BLaER1 (cell line): ENCODE data around the gene RRM2.

ENCODE experiments used
- H3K27ac ChIP-seq: shearing (Covaris generic); formaldehyde crosslinking; 2 replicates; pipeline ENCODE4 v1.8.1; 2022
- H3K27me3 ChIP-seq: shearing (Covaris generic); formaldehyde crosslinking; 2 replicates; pipeline ENCODE4 v1.8.1; 2022
- H3K36me3 ChIP-seq: shearing (Covaris generic); formaldehyde crosslinking; 2 replicates; pipeline ENCODE4 v1.8.1; 2022
- H3K4me1 ChIP-seq: shearing (Covaris generic); formaldehyde crosslinking; 2 replicates; pipeline ENCODE4 v1.8.1; 2022
- H3K4me2 ChIP-seq: shearing (Covaris generic); formaldehyde crosslinking; 2 replicates; pipeline ENCODE4 v1.8.1; 2022
- H3K4me3 ChIP-seq: shearing (Covaris generic); formaldehyde crosslinking; 2 replicates; pipeline ENCODE4 v1.8.1; 2022
- H3K9ac ChIP-seq: shearing (Covaris generic); formaldehyde crosslinking; 2 replicates; pipeline ENCODE4 v1.8.1; 2022
- H3K9me3 ChIP-seq: shearing (Covaris generic); formaldehyde crosslinking; 2 replicates; pipeline ENCODE4 v1.8.1; 2022
- H4K20me1 ChIP-seq: shearing (Covaris generic); formaldehyde crosslinking; 2 replicates; pipeline ENCODE4 v1.8.1; 2022
- Cebpa-rat ChIP-seq: shearing (Covaris generic); IDR thresholded peaks from 2 replicates; pipeline ENCODE4 v1.8.1; 2022

The RRM2 gene

DNA sequence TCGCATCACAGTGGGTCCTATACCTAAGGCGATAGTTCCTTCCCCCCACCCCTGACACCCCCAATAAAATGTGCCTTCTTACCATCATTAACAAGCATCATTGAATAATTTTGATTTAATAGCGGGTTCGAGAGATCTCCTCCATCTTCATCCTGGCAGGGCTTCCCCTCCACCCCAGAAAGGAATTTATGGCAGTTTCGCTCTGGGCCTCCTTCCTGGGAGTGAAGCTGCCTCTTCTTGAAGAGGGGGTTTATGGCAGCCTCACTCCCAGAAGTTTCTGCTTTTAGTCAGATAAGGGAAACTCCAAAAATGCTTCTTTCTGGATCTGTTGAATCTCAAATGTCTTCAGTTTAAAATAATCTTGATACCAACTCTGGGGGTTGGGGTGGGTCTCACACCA lies 45.7 kb downstream of the RRM2 start:
- no peak for TF ChIP-seq Cebpa-rat
- H3K9ac ChIP-seq, result no peak overlapping the region
- H3K36me3 ChIP-seq, result peaks cover 92% of the 10 kb centered on the region
- H3K9me3 ChIP-seq, result no peaks in the 10 kb centered on the region
- peaks cover 17% of the 10 kb centered on the region for H3K4me1 ChIP-seq
- H3K4me3 ChIP-seq, result no peak overlapping the region
- no peak overlapping the region for H3K4me2 ChIP-seq
- no peaks in the 10 kb centered on the region for H3K27me3 ChIP-seq
- no peak overlapping the region for H3K27ac ChIP-seq
- no peaks in the 10 kb centered on the region for H4K20me1 ChIP-seq

GRCh38 chr2:10169053-10169578 lies 46.6 kb downstream of the RRM2 start:
- peaks cover 8% of the 10 kb centered on the region for H3K4me1 ChIP-seq
- H3K36me3 ChIP-seq, result peaks cover 93% of the 10 kb centered on the region
- H3K9me3 ChIP-seq, result no peaks in the 10 kb centered on the region
- no peaks in the 10 kb centered on the region for H3K27me3 ChIP-seq
- H3K4me2 ChIP-seq, result no peak overlapping the region
- H3K4me3 ChIP-seq, result no peak overlapping the region
- H3K9ac ChIP-seq, result no peak overlapping the region
- TF ChIP-seq Cebpa-rat, result no peak
- no peaks in the 10 kb centered on the region for H4K20me1 ChIP-seq
- H3K27ac ChIP-seq, result no peak overlapping the region

DNA sequence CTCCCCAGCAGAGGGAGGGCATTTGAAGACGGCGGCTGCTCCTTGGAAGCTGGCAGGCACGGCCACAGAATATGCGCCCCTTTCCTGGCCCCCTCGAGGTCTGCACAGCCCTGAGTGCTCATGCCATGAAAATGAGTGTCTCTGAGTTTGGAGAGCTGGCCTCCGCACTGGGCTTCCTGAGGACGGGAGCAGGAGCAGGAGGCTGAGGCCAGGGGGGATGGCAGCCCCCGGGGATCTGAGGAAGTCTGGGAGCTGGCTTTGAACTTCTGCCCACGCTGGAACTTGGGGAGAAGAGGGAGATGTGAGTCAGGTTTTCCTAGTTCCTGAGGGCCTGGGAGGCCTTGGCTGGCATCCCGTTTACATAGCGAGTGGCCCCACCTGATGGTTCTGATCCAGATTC lies 47.0 kb downstream of the RRM2 start:
- Histone ChIP-seq H3K9ac (no peak overlapping the region), H3K27ac (no peak overlapping the region), H3K4me2 (no peak overlapping the region), H3K4me1 (peaks cover 3% of the 10 kb centered on the region), H3K36me3 (peaks cover 93% of the 10 kb centered on the region), H3K9me3 (no peaks in the 10 kb centered on the region), H4K20me1 (no peaks in the 10 kb centered on the region), H3K27me3 (no peaks in the 10 kb centered on the region), H3K4me3 (no peak overlapping the region)
- TF ChIP-seq Cebpa-rat, result no peak

DNA sequence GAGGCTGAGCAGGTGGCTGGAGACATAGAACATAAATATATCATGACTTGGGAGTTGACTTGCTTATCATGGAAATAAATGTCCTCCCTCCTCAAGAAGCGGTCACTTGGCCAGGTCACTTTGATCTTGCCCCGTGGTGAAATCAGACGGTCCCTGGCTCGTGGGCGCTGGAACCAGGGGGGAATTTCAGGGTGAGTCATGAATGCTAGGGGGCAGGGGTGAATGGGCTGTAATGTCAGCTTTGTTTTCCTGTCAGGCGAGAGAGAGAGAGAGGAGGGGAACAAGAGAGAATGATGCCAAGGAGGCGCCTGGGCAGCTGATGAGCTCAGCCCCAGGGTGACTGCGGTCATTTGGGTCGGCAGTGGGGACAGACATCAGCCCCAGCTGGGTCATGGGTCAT lies 47.7 kb downstream of the RRM2 start:
- H3K9ac ChIP-seq, result no peak overlapping the region
- no peaks in the 10 kb centered on the region for H3K9me3 ChIP-seq
- H4K20me1 ChIP-seq, result no peaks in the 10 kb centered on the region
- peaks cover 91% of the 10 kb centered on the region for H3K36me3 ChIP-seq
- TF ChIP-seq Cebpa-rat, result no peak
- no peak overlapping the region for H3K4me3 ChIP-seq
- H3K4me2 ChIP-seq, result no peak overlapping the region
- no peak overlapping the region for H3K27ac ChIP-seq
- H3K27me3 ChIP-seq, result no peaks in the 10 kb centered on the region
- H3K4me1 ChIP-seq, result no peaks in the 10 kb centered on the region

GRCh38 chr2:10171006-10171800 lies 48.7 kb downstream of the RRM2 start:
- Histone ChIP-seq H4K20me1 (no peaks in the 10 kb centered on the region), H3K9ac (no peak overlapping the region), H3K4me1 (no peaks in the 10 kb centered on the region), H3K36me3 (peaks cover 90% of the 10 kb centered on the region), H3K9me3 (no peaks in the 10 kb centered on the region), H3K27ac (no peak overlapping the region), H3K27me3 (no peaks in the 10 kb centered on the region), H3K4me3 (no peak overlapping the region), H3K4me2 (no peak overlapping the region)
- TF ChIP-seq Cebpa-rat, result no peak

GRCh38 chr2:10172033-10172871 lies 49.7 kb downstream of the RRM2 start:
- Histone ChIP-seq H3K4me1 (no peaks in the 10 kb centered on the region), H3K4me3 (no peak overlapping the region), H3K27me3 (no peaks in the 10 kb centered on the region), H3K4me2 (no peak overlapping the region), H3K9me3 (no peaks in the 10 kb centered on the region), H3K9ac (no peak overlapping the region), H4K20me1 (no peaks in the 10 kb centered on the region), H3K36me3 (peaks cover 91% of the 10 kb centered on the region), H3K27ac (no peak overlapping the region)
- TF ChIP-seq Cebpa-rat, result no peak

DNA sequence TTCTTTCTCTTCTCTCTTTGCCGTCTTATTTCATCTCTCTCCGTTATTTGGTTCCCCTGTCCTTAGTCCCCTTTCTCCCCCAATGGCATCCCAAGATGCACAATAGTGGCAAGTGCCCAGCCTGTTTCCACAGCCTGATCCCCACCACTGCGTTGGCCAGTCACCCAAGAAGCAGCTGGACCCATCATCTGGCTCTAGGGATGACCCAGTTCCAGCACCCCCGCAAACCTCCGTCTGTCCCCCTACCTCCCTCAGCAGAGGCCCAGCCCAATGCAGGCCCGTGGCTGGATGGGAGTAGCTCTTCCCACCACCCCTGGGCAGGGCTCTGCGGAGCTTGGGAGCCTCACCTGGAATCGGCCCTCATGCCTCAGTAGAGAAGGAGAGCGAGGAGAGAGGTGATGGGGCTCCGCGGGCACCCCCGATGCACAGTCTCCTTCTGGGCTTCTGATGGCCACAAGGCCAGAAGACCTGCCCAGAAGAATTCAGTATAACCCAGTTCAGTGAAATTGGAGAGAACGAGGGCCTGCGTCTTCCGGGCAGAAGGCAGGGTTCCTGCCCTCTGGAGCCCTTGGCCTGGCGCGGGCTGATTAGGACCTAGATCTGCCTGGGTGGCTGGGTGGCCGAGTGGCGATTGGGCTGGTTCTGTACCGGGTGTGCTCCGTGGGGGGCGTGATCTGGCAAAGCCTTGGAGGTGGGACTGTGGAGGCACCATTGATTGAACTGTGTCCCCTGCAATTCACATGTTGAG lies 50.9 kb downstream of the RRM2 start:
- peaks cover 87% of the 10 kb centered on the region for H3K36me3 ChIP-seq
- H4K20me1 ChIP-seq, result no peaks in the 10 kb centered on the region

DNA sequence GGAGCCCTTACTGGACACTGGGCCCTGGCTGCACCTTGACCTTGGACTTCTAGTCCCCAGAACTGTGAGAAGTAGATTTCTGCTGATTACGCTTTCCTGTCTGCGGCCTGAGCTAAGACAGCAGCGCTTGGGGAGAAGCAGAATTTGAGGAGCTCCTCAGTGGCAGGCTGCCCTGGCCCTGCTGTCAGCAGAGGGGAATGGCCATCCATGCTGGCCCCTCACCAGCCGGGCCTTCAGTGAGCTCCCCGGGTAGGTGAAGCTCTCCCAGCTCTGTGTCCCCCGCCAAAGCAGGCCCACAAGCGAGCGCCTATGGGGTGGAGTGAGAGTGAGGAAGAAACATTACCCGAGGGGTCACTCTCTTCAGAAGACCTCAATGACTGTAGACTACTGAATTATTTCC lies 51.6 kb downstream of the RRM2 start:
- Histone ChIP-seq H3K36me3 (peaks cover 89% of the 10 kb centered on the region), H3K4me3 (no peak overlapping the region), H3K27me3 (no peaks in the 10 kb centered on the region), H3K9me3 (no peaks in the 10 kb centered on the region), H4K20me1 (no peaks in the 10 kb centered on the region), H3K4me1 (no peaks in the 10 kb centered on the region), H3K9ac (no peak overlapping the region), H3K4me2 (no peak overlapping the region), H3K27ac (no peak overlapping the region)
- TF ChIP-seq Cebpa-rat, result no peak

More for the DNA sequence above, 50.9 kb downstream of the RRM2 start:
- TF ChIP-seq Cebpa-rat, result no peak
- H3K9ac ChIP-seq, result no peak overlapping the region
- H3K9me3 ChIP-seq, result no peaks in the 10 kb centered on the region
- no peaks in the 10 kb centered on the region for H3K27me3 ChIP-seq
- no peak overlapping the region for H3K4me2 ChIP-seq
- no peak overlapping the region for H3K27ac ChIP-seq
- no peak overlapping the region for H3K4me3 ChIP-seq
- no peaks in the 10 kb centered on the region for H3K4me1 ChIP-seq

- TF ChIP-seq Cebpa-rat, result no peak
- H4K20me1 ChIP-seq, result no peaks in the 10 kb centered on the region
- no peak overlapping the region for H3K4me3 ChIP-seq
- H3K4me2 ChIP-seq, result no peak overlapping the region
- no peak overlapping the region for H3K9ac ChIP-seq
- no peaks in the 10 kb centered on the region for H3K27me3 ChIP-seq
- no peak overlapping the region for H3K27ac ChIP-seq
- no peaks in the 10 kb centered on the region for H3K4me1 ChIP-seq
- H3K9me3 ChIP-seq, result no peaks in the 10 kb centered on the region
- H3K36me3 ChIP-seq, result peaks cover 89% of the 10 kb centered on the region
Measured at GRCh38 chr2:10175441-10175840, 52.9 kb downstream of the RRM2 start.
